Measurements from ENCODE around the gene ANXA2.

- TF ChIP-seq EZH2 (IDR thresholded peaks at IDR 0.05; ENCODE audit: insufficient read depth, poor library complexity, severe bottlenecking) (no peak), EZH2phosphoT487 (IDR thresholded peaks at IDR 0.05; ENCODE audit: insufficient read depth, low read depth) (no peak)
These were observed 23.6 kb downstream of the ANXA2 start for GRCh38 chr15:60374209-60374608.

Data from GM23248 (cell line).